ENCODE results near the gene RANBP9.

The RANBP9 gene

DNA sequence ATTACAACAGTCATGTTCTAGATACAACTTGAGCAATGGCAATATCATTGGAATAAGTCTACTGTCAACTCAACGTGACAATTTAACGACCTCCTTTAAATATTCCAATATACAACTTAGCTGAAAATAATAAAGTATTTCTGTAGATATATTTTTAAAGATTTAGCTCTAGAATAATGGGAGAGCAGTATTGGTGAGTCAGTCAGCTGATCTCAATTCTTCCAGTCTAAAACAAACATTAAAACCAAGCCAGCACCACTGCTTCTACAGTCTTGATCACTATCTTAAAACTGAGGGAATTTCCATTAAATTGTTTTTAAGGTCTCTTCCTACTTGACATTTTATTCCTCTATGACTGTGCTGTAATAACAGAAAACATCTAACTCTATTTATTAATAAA is 58.3 kb downstream of the RANBP9 start:
- no peak for DNase-seq (ENCODE audit: low read depth in 2 of 2)

DNA sequence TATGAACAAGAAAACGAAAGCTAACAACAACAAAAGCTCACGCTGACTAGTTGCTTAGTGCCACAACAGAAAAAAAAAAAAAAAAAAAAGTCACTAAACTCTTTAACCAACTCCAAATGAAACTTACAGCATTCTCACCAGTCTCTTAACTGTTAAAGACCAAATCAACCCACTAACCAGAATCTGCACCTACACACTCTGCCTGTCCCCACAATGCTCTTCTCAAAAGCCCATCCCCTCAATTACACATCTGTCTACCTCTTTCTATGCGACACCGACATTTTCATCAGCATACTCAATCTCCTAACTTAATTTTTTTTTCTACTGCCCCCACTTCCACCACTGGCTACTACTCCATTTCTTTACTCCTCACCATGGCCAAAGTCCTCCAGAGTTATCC is 62.2 kb downstream of the RANBP9 start:
- DNase-seq (ENCODE audit: low read depth in 2 of 2), result no peak

- DNase-seq (ENCODE audit: low read depth in 2 of 2), result no peak
Measured at GRCh38 chr6:13648850-13649249, 62.8 kb downstream of the RANBP9 start.

DNA sequence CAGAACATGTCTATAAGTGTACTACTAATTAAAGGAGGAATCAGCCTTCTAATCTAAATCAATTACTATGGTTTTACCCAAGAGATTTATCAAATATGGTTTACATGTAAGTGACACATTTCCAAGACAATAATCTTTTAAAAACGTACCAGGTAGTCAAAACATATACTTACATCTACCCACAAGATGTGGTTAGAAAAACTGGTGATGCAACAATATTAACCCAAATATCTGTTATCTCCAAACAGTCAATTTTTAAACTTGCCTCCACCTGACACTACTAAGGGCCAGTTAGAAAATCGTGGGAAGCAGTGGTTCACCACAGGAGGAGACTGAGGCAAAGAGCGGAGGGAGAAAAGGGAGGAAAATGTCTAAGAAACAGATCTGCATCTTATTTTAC is 68.5 kb downstream of the RANBP9 start:
- DNase-seq (ENCODE audit: low read depth in 2 of 2), result no peak

GRCh38 chr6:13641315-13641714 is 70.3 kb downstream of the RANBP9 start:
- no peak for DNase-seq (ENCODE audit: low read depth in 2 of 2)

DNA sequence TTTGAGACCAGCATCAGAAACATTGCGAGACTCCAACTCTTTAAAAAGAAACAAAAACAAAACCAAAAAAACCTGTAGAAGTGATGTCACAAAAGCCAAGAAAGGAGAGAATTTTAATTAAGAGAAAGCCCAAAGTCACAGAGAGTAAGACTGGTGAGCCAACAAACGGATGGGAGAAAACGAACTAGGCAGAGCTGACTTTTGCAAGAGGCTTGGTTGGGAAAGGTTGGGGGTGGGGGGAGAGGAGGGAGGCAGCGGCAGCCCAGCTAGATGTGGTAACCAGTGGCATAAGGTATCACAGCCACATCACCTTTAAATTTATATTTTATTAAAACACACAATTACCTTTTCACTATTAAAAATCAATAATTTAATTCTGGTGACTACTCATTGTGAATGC is 73.0 kb downstream of the RANBP9 start:
- DNase-seq (ENCODE audit: low read depth in 2 of 2), result no peak

DNA sequence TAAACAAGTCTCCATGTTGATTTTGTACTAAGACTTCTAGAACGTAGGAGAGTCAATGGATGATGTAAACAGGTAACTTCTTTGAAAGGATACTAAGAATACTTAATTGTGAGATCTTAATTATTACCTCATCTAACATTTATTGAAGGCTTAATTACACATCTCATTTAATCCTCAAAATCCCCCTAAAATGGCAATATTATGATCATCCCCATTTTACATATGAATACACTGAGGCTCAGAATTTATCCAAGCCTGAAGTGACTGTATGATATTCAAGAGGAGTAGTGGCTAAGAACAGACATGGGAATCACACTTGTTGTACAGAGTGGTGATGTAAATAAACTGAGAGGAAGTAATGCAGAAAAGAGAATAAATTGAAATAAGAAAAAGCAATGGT is 73.6 kb downstream of the RANBP9 start:
- DNase-seq (ENCODE audit: low read depth in 2 of 2), result no peak

GRCh38 chr6:13635948-13636658 is 75.5 kb downstream of the RANBP9 start:
- DNase-seq (ENCODE audit: low read depth in 2 of 2), result no peak

DNA sequence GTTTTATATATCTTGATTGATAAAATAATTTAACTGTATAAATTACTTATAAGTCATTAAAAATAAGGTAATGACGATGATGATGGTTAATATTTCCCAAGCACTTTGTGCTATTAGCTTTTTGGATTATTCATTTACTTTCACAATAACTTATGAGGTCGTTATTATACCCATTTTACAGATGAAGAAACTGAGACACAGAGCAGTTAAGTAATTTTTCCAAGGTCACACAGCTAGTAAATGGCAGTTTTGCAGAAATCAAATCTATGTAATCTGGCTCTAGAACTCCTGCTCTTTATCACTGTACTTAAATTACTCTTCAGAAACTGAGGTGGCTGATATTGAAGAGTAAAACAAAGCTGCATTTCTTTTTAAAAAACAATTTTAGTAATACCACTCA is 78.3 kb downstream of the RANBP9 start:
- no peak for DNase-seq (ENCODE audit: low read depth in 2 of 2)

GRCh38 chr6:13630499-13630898 is 81.1 kb downstream of the RANBP9 start:
- DNase-seq (ENCODE audit: low read depth in 2 of 2), result no peak

DNA sequence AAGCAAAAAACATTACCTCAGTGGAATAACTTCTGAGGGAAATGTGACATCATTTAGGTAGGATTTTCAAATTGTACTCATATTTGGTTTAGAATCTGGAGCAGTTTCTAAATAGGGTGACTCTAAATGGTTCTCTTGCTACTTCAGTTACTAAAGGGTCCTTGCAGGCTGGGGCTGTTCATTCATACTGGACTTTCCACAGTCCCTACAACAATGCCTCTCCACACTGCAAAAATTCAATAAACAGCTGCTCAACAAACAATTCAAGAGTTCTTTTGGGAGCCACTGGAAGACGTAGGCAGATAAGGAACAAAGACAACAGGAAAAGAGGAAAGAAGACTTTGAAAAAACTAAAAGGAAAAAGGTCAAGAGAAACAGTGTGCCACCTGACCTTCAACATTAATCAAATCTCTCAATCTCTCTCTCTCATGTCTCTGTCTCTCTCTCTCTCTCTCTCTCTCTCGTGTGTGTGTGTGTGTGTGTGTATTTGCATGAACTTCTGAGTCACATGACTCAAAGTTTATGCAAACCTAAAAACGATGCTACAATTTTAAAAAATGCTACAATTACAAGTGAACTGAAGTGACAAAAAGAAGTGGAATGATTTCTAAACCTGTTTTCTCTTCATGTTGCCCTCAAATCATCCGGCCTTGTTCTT is 82.0 kb downstream of the RANBP9 start:
- no peak for DNase-seq (ENCODE audit: low read depth in 2 of 2)

GRCh38 chr6:13624871-13625288 is 86.8 kb downstream of the RANBP9 start:
- no peak for DNase-seq (ENCODE audit: low read depth in 2 of 2)

DNA sequence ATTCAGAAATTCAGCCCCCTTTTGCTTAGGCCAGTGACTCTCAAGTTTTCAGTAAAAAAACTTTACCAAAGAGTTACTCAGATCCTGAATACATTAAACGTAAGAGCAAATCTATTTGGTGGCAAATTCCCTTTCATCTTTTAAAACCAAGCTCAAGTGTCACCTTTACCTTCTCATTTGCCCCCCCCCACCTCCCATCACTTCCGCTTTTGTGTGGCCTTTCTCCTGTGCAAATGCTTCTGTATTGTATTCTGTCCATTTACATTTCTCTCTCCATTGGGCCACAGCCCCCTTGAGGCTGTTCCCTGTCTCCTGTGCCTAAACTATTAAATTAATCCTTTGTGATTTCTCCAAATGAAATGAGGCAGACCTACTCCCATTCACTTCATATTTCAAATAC is 94.6 kb downstream of the RANBP9 start:
- no peak for DNase-seq (ENCODE audit: low read depth in 2 of 2)

- peak; percentile 21 to 34 for DNase-seq (ENCODE audit: low read depth in 2 of 2)
Measured at GRCh38 chr6:13615792-13616120, 95.9 kb downstream of the RANBP9 start.

GRCh38 chr6:13614926-13615791 is 96.5 kb downstream of the RANBP9 start, which contains the start of gene NOL7:
Gene NOL7, plus strand, starts transcription at chr6:13615335. Its CDS starts 24 bp downstream, at chr6:13615359.
- DNase-seq (ENCODE audit: low read depth in 2 of 2), result peak; percentile 94 to 98

DNA sequence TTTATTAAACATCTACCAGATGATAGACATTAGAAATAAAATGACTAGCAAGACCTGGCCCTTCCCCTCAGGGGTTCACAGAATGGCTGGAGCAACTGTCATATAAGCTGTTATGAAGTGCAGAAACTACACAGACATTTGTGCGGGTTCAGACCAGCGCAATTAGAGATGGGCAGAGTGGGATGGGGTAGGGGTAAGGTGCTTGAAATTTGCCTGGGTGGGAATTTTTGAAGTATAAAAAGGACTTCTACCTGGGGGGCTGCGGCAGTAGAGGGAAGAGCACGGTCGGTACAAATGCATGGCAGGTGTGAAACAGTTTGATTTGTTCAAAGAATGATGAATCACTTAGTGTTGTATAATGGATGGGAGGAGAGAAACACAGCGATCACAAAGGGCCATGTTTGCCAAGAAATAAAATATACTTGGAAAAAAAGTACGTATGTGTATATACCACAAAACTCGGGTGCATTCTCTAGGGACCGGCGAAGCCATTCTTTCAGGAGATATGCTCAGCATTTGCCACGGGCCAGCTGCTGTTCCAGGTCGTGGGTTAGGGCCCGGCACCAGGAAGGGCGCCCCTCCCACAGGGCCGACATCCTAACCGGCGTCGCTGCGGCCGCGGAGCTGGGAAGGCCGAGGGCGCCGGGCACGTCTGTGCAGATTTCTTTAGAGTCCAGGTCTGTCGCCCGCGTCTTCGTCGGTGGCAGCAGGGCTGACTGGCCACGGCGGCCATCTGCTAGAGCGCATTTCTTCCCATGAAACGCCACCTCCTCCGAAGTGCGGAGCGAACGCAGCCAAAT is 97.3 kb downstream of the RANBP9 start:
- DNase-seq (ENCODE audit: low read depth in 2 of 2), result peak; percentile 8 to 13

GRCh38 chr6:13613029-13613594 is 98.5 kb downstream of the RANBP9 start:
- DNase-seq (ENCODE audit: low read depth in 2 of 2), result no peak

DNA sequence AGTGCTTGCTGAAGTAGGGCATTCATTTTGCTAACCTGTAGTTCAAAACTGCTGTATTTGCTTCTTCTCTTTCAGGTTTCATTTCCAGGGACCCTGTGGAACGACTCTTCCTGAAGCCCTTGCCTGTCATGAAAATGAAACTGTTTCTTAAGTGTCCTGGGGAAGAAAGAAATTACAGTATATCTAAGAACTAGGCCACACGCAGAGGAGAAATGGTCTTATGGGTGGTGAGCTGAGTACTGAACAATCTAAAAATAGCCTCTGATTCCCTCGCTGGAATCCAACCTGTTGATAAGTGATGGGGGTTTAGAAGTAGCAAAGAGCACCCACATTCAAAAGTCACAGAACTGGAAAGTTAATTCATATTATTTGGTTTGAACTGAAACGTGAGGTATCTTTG is 99.9 kb downstream of the RANBP9 start:
- no peak for DNase-seq (ENCODE audit: low read depth in 2 of 2)

- no peak for DNase-seq (ENCODE audit: low read depth in 2 of 2)
Measured at GRCh38 chr6:13605634-13606033, 106.0 kb downstream of the RANBP9 start.

DNA sequence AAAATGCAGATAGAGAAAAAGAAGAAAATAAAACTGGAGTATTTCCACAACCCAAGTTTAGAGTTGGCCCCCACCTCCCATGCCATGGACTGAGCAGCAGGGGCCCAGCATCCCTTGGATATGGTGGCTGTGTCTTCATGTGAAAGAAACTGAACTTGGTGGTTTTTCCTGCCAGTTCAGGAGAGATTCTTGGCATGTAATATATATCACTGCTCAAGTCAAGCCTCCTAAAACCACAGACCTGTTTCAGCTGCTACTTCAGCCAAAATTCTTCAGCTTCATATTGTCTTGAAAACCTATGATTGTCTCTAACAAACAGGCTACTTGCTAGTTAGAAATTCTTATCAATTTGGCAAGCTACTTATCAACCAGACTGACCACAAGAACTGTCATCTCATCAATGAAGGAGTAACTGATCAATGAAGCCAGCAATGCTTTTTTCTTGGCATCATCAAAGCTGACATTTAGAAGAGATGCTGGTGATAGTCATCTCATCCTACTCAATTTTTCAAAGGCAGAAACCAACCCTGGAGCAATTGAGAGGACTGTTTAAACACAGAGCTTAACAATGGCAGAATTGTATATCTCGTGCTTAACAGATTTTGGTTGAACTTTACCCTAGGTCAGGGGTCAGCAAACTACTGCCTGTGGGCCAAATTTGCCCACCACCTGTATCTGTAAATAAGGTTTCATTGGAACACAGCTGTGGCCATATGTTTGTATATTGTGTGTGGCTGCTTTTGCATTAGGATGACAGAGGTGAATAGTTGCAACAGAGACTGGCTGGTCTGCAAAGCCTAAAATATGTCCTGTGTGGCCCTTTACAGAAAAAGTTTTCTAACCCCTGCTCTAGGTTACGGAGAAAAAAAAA is 106.9 kb downstream of the RANBP9 start:
- DNase-seq (ENCODE audit: low read depth in 2 of 2), result no peak

DNA sequence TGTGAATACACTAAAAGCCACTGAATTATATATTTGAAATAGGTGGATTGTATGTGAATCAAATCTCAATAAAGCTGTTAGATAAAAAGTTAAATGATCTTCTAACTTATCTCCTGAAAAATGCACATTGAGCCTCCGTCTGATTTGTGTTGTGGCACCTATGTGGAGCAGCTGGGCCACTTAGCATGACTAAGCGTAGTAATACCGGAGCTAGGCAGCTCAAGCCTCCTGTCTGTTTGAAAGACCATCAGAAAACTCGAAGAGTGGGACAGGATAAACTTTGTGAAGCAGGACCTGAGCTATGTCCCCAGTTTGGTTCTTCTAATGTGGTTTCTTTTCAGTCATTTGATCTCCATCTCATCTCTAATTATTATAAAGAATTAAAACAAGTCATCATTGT is 107.5 kb downstream of the RANBP9 start:
- DNase-seq (ENCODE audit: low read depth in 2 of 2), result no peak
